MM.1S (cell line): ENCODE data around the gene ITGA5.

ENCODE experiments used
- DNase-seq: peaks from one replicate; pipeline ENCODE4 v3.0.0-alpha.2; 2015
- H2AFZ ChIP-seq: fragments of 300-600 bp; sonication (generic); 2 replicates; pipeline ENCODE4 v1.6.0; 2016; ENCODE audit warnings: antibody characterized with exemption, low read length
- H3F3A ChIP-seq: fragments of 300-600 bp; sonication (generic); 2 replicates; pipeline ENCODE4 v1.6.1; 2016; ENCODE audit warnings: mild to moderate bottlenecking, antibody characterized with exemption, low read length, moderate library complexity, mixed read lengths; ENCODE audit not compliant: insufficient read depth
- H3K27ac ChIP-seq: fragments of 300-600 bp; sonication (generic); 2 replicates; pipeline ENCODE4 v1.5.1; 2016; ENCODE audit warnings: mild to moderate bottlenecking, low read length
- H3K27me3 ChIP-seq: fragments of 300-600 bp; sonication (generic); replicated peaks from 2 replicates; pipeline ENCODE4 v1.6.0; 2016; ENCODE audit warnings: low read length; ENCODE audit not compliant: insufficient read depth
- H3K36me3 ChIP-seq: fragments of 300-600 bp; sonication (generic); replicated peaks from 2 replicates; pipeline ENCODE4 v1.6.1; 2016; ENCODE audit warnings: mild to moderate bottlenecking, low read length, mixed read lengths; ENCODE audit not compliant: insufficient read depth
- H3K4me1 ChIP-seq: fragments of 300-600 bp; sonication (generic); 2 replicates; pipeline ENCODE4 v1.6.1; 2016; ENCODE audit warnings: low read length, mixed read lengths
- H3K4me2 ChIP-seq: fragments of 300-600 bp; sonication (generic); 2 replicates; pipeline ENCODE4 v1.6.0; 2016; ENCODE audit warnings: low read depth, low read length
- H3K4me3 ChIP-seq: fragments of 300-600 bp; sonication (generic); 2 replicates; pipeline ENCODE4 v1.5.1; 2016; ENCODE audit warnings: low read length, mixed read lengths
- H3K79me2 ChIP-seq: fragments of 300-600 bp; sonication (generic); 2 replicates; pipeline ENCODE4 v1.6.1; 2016; ENCODE audit warnings: mixed run types, low read length, mixed read lengths
- H3K9ac ChIP-seq: fragments of 300-600 bp; sonication (generic); 2 replicates; pipeline ENCODE4 v1.6.1; 2016; ENCODE audit warnings: low read length, mixed read lengths
- H3K9me2 ChIP-seq: fragments of 300-600 bp; sonication (generic); replicated peaks from 2 replicates; pipeline ENCODE4 v1.6.1; 2016; ENCODE audit warnings: mild to moderate bottlenecking, low read length, mixed read lengths; ENCODE audit not compliant: insufficient read depth
- H3K9me3 ChIP-seq: fragments of 300-600 bp; sonication (generic); replicated peaks from 2 replicates; pipeline ENCODE4 v1.6.1; 2016; ENCODE audit warnings: mild to moderate bottlenecking, low read length, mixed read lengths; ENCODE audit not compliant: insufficient read depth
- H4K20me1 ChIP-seq: fragments of 300-600 bp; sonication (generic); 2 replicates; pipeline ENCODE4 v1.6.1; 2016; ENCODE audit warnings: mild to moderate bottlenecking, low read length, moderate library complexity, mixed read lengths; ENCODE audit not compliant: insufficient read depth
- CTCF ChIP-seq: fragments of 300-600 bp; sonication (generic); IDR thresholded peaks from 2 replicates; pipeline ENCODE4 v1.5.1; 2016; ENCODE audit warnings: antibody characterized with exemption, low read length, mixed read lengths
- EZH2 ChIP-seq: fragments of 300-600 bp; sonication (generic); optimal IDR thresholded peaks from 2 replicates; pipeline ENCODE3; 2017; ENCODE audit warnings: low read depth, mild to moderate bottlenecking, antibody characterized with exemption, low read length, mixed read lengths
- EZH2phosphoT487 ChIP-seq: fragments of 300-600 bp; sonication (generic); IDR thresholded peaks from 2 replicates; pipeline ENCODE4 v1.6.1; 2018; ENCODE audit warnings: antibody characterized with exemption, low read length

The ITGA5 gene

GRCh38 chr12:54378796-54379397 lies 40.2 kb downstream of the ITGA5 start:
- peaks cover 28% of the 10 kb centered on the region for H3K27me3 ChIP-seq
- H3F3A ChIP-seq = peaks cover 5% of the 10 kb centered on the region
- TF ChIP-seq CTCF (no peak), EZH2phosphoT487 (no peak), EZH2 (no peak)
- no peaks in the 10 kb centered on the region for H3K9me2 ChIP-seq
- H3K79me2 ChIP-seq = no peaks in the 10 kb centered on the region
- H3K4me2 ChIP-seq = peak overlapping the region; percentile 99
- peak overlapping the region; percentile 10; the same call in 1 of the 2 replicates for H3K9ac ChIP-seq
- no peaks in the 10 kb centered on the region for H4K20me1 ChIP-seq
- peak overlapping the region; percentile 57 for H3K4me3 ChIP-seq
- H3K36me3 ChIP-seq = no peaks in the 10 kb centered on the region
- peak overlapping the region; percentile 78 for H2AFZ ChIP-seq
- no peaks in the 10 kb centered on the region for H3K9me3 ChIP-seq
- no peak overlapping the region for H3K27ac ChIP-seq
- H3K4me1 ChIP-seq = peaks cover 3% of the 10 kb centered on the region; the same call in 1 of the 2 replicates
- peak; percentile 48 for DNase-seq

GRCh38 chr12:54377797-54378515 lies 41.1 kb downstream of the ITGA5 start:
- DNase-seq = no peak
- peaks cover 36% of the 10 kb centered on the region for H3K27me3 ChIP-seq
- peaks cover 5% of the 10 kb centered on the region for H3F3A ChIP-seq
- no peak overlapping the region for H3K4me3 ChIP-seq
- H3K4me1 ChIP-seq = peaks cover 3% of the 10 kb centered on the region; the same call in 1 of the 2 replicates
- no peaks in the 10 kb centered on the region for H3K36me3 ChIP-seq
- H3K79me2 ChIP-seq = no peaks in the 10 kb centered on the region
- TF ChIP-seq EZH2 (no peak), CTCF (no peak), EZH2phosphoT487 (no peak)
- no peak overlapping the region for H3K27ac ChIP-seq
- H3K4me2 ChIP-seq = no peak overlapping the region
- H3K9me2 ChIP-seq = no peaks in the 10 kb centered on the region
- no peaks in the 10 kb centered on the region for H3K9me3 ChIP-seq
- H3K9ac ChIP-seq = no peak overlapping the region
- H2AFZ ChIP-seq = no peak overlapping the region
- no peaks in the 10 kb centered on the region for H4K20me1 ChIP-seq

GRCh38 chr12:54377007-54377406 lies 42.1 kb downstream of the ITGA5 start:
- Histone ChIP-seq H3K79me2 (no peaks in the 10 kb centered on the region), H3K36me3 (no peaks in the 10 kb centered on the region), H3K4me2 (no peak overlapping the region), H3F3A (peaks cover 5% of the 10 kb centered on the region), H3K9ac (no peak overlapping the region), H4K20me1 (no peaks in the 10 kb centered on the region), H2AFZ (no peak overlapping the region), H3K4me3 (no peak overlapping the region), H3K9me3 (no peaks in the 10 kb centered on the region), H3K27me3 (peaks cover 36% of the 10 kb centered on the region), H3K4me1 (peaks cover 3% of the 10 kb centered on the region; the same call in 1 of the 2 replicates), H3K9me2 (no peaks in the 10 kb centered on the region), H3K27ac (no peak overlapping the region)
- no peak for DNase-seq
- TF ChIP-seq EZH2phosphoT487 = no peak
- TF ChIP-seq CTCF = no peak
- TF ChIP-seq EZH2 = no peak
